ENCODE measurements around the gene FBXW8. TPM values are rescaled to one million over a fixed set of nuclear protein-coding genes. Genes with fewer than 3 reads are reported as not detected.

FBXW8 gene
- total and polyA plus RNA-seq, 4 donors = 1.9 to 7.1 (median 4.9) TPM

DNA sequence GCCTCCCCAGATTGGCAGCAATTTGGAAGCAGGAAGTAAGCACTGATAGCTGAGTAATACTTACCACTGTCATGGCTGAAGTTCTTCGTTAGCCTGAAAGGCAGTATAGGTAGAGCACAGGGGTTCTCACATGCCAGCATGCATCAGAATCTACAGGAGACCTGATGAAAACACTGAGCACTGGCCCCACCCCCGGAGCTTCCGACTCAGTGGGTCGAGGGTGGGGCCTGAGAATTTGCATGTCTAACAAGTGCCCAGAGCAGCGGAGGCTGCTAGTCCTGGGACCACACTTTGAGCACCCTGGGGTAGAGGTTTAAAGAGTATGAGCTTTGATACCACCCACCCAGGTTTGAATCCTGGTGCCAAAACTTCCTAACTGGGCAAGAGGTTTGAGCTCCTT lies 89.6 kb downstream of the FBXW8 start:
- 90% methylated on average over 5 of the region's 5 CpGs for WGBS
- no peak for TF ChIP-seq JUND (IDR thresholded peaks at IDR 0.05)
- TF ChIP-seq, protein P1, sequence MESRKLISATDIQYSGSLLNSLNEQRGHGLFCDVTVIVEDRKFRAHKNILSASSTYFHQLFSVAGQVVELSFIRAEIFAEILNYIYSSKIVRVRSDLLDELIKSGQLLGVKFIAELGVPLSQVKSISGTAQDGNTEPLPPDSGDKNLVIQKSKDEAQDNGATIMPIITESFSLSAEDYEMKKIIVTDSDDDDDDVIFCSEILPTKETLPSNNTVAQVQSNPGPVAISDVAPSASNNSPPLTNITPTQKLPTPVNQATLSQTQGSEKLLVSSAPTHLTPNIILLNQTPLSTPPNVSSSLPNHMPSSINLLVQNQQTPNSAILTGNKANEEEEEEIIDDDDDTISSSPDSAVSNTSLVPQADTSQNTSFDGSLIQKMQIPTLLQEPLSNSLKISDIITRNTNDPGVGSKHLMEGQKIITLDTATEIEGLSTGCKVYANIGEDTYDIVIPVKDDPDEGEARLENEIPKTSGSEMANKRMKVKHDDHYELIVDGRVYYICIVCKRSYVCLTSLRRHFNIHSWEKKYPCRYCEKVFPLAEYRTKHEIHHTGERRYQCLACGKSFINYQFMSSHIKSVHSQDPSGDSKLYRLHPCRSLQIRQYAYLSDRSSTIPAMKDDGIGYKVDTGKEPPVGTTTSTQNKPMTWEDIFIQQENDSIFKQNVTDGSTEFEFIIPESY (IDR thresholded peaks at IDR 0.05) = no peak
- TF ChIP-seq, protein P2, sequence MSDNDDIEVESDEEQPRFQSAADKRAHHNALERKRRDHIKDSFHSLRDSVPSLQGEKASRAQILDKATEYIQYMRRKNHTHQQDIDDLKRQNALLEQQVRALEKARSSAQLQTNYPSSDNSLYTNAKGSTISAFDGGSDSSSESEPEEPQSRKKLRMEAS (IDR thresholded peaks at IDR 0.05) = no peak
- TF ChIP-seq, protein P3, sequence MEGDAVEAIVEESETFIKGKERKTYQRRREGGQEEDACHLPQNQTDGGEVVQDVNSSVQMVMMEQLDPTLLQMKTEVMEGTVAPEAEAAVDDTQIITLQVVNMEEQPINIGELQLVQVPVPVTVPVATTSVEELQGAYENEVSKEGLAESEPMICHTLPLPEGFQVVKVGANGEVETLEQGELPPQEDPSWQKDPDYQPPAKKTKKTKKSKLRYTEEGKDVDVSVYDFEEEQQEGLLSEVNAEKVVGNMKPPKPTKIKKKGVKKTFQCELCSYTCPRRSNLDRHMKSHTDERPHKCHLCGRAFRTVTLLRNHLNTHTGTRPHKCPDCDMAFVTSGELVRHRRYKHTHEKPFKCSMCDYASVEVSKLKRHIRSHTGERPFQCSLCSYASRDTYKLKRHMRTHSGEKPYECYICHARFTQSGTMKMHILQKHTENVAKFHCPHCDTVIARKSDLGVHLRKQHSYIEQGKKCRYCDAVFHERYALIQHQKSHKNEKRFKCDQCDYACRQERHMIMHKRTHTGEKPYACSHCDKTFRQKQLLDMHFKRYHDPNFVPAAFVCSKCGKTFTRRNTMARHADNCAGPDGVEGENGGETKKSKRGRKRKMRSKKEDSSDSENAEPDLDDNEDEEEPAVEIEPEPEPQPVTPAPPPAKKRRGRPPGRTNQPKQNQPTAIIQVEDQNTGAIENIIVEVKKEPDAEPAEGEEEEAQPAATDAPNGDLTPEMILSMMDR (IDR thresholded peaks at IDR 0.05; ENCODE audit: low read depth, low read length, missing input control) = no peak
- no peak for TF ChIP-seq GABPA (IDR thresholded peaks at IDR 0.05 in 1 of 2, conservative IDR thresholded peaks at IDR 0.05 in 1 of 2)
- TF ChIP-seq HNF4G (IDR thresholded peaks at IDR 0.05) = no peak
- no peak for DNase-seq (ENCODE audit: low spot score)
- no peak overlapping the region for H3K4me3 ChIP-seq (ENCODE audit: low read depth in 1 of 3, low read length in 3 of 3)
- H3K9me3 ChIP-seq (ENCODE audit: control insufficient read depth in 4 of 4, low read length in 3 of 4) = no peaks in the 10 kb centered on the region
- H3K27me3 ChIP-seq (ENCODE audit: control insufficient read depth in 4 of 4, insufficient read depth in 4 of 4, low read length in 3 of 4) = no peaks in the 10 kb centered on the region
- no peak overlapping the region for H3K9ac ChIP-seq (ENCODE audit: low read depth in 1 of 2, low read length in 2 of 2)
- no peak overlapping the region for H3K27ac ChIP-seq (ENCODE audit: low read depth in 1 of 2, low read length in 2 of 2)
- H3K36me3 ChIP-seq (ENCODE audit: control insufficient read depth in 4 of 4, insufficient read depth in 3 of 4, low read depth in 1 of 4, low read length in 3 of 4) = peaks cover 0 to 4% (median 3%) of the 10 kb centered on the region in 4 donors
- H3K4me1 ChIP-seq (ENCODE audit: control insufficient read depth in 4 of 4, insufficient read depth in 4 of 4, low read length in 3 of 4) = no peaks in the 10 kb centered on the region

DNA sequence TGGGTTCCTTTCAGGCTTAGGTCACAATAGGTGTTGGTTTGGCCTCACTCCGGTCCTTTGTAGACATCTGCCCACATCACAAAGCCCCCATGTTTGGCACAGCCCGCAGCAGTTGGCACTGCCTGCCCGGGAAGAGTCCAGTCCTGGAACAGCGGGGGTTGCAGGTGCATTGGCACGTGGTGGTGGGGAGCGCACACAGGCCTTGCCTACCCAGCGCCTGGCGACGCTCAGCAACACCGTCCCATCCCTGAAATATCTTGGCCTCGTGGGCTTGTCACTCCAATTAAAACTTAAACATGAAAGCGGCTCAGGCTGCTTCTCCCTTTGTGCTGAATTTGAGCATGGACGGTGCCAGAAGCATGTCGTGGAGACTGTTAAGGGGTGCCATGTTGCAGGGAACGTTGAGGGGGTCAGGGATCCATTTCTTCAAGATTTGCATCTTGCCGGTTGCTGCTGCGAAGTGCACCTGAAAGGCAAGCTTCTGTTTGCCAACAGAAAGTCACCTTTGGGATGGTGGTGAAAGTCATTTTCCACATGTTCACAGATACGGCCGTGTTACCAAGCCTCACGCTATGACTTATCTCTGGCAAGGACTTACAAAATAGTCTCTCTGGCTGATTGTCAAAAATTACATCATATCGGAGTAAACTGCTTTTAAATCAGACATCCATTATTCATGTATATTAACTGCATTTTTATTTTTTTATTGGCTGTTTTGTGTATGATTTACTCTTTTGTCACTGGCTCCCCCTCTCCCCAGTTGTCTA lies 91.5 kb downstream of the FBXW8 start:
- WGBS = 89% methylated on average over 21 of the region's 21 CpGs
- TF ChIP-seq TAF1 (conservative IDR thresholded peaks at IDR 0.05) (no peak), RAD21 (IDR thresholded peaks at IDR 0.05) (no peak), SP1 (IDR thresholded peaks at IDR 0.05) (no peak), RXRA (IDR thresholded peaks at IDR 0.05) (no peak), FOXA2 (IDR thresholded peaks at IDR 0.05) (no peak), YY1 (IDR thresholded peaks at IDR 0.05) (no peak), GABPA (IDR thresholded peaks at IDR 0.05 in 1 of 2, conservative IDR thresholded peaks at IDR 0.05 in 1 of 2) (no peak), EGR1 (IDR thresholded peaks at IDR 0.05; ENCODE audit: low read depth in 2 of 2) (no peak), HNF4A (conservative IDR thresholded peaks at IDR 0.05) (no peak), HNF4G (IDR thresholded peaks at IDR 0.05) (no peak), FOXA1 (IDR thresholded peaks at IDR 0.05) (no peak)
- TF ChIP-seq, protein P2 (IDR thresholded peaks at IDR 0.05) = no peak
- TF ChIP-seq, protein P4, sequence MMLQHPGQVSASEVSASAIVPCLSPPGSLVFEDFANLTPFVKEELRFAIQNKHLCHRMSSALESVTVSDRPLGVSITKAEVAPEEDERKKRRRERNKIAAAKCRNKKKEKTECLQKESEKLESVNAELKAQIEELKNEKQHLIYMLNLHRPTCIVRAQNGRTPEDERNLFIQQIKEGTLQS (IDR thresholded peaks at IDR 0.05) = no peak
- TF ChIP-seq, protein P1 (IDR thresholded peaks at IDR 0.05) = no peak
- TF ChIP-seq, protein P5, sequence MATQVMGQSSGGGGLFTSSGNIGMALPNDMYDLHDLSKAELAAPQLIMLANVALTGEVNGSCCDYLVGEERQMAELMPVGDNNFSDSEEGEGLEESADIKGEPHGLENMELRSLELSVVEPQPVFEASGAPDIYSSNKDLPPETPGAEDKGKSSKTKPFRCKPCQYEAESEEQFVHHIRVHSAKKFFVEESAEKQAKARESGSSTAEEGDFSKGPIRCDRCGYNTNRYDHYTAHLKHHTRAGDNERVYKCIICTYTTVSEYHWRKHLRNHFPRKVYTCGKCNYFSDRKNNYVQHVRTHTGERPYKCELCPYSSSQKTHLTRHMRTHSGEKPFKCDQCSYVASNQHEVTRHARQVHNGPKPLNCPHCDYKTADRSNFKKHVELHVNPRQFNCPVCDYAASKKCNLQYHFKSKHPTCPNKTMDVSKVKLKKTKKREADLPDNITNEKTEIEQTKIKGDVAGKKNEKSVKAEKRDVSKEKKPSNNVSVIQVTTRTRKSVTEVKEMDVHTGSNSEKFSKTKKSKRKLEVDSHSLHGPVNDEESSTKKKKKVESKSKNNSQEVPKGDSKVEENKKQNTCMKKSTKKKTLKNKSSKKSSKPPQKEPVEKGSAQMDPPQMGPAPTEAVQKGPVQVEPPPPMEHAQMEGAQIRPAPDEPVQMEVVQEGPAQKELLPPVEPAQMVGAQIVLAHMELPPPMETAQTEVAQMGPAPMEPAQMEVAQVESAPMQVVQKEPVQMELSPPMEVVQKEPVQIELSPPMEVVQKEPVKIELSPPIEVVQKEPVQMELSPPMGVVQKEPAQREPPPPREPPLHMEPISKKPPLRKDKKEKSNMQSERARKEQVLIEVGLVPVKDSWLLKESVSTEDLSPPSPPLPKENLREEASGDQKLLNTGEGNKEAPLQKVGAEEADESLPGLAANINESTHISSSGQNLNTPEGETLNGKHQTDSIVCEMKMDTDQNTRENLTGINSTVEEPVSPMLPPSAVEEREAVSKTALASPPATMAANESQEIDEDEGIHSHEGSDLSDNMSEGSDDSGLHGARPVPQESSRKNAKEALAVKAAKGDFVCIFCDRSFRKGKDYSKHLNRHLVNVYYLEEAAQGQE (IDR thresholded peaks at IDR 0.05) = no peak
- TF ChIP-seq, protein P3 (IDR thresholded peaks at IDR 0.05; ENCODE audit: low read depth, low read length, missing input control) = no peak

More for the DNA sequence above, 91.5 kb downstream of the FBXW8 start:
- Histone ChIP-seq H3K27ac (ENCODE audit: low read depth in 1 of 2, low read length in 2 of 2) (no peak overlapping the region), H3K4me1 (ENCODE audit: control insufficient read depth in 4 of 4, insufficient read depth in 4 of 4, low read length in 3 of 4) (no peaks in the 10 kb centered on the region), H3K27me3 (ENCODE audit: control insufficient read depth in 4 of 4, insufficient read depth in 4 of 4, low read length in 3 of 4) (no peaks in the 10 kb centered on the region), H3K9ac (ENCODE audit: low read depth in 1 of 2, low read length in 2 of 2) (no peak overlapping the region), H3K4me3 (ENCODE audit: low read depth in 1 of 3, low read length in 3 of 3) (no peak overlapping the region), H3K36me3 (ENCODE audit: control insufficient read depth in 4 of 4, insufficient read depth in 3 of 4, low read depth in 1 of 4, low read length in 3 of 4) (peaks cover 0 to 10% (median 5%) of the 10 kb centered on the region in 4 donors), H3K9me3 (ENCODE audit: control insufficient read depth in 4 of 4, low read length in 3 of 4) (no peaks in the 10 kb centered on the region)
- DNase-seq (ENCODE audit: low spot score) = no peak

Measured in liver (tissue), 9 donors.